ENCODE results near the gene SLC45A2. TPM values are rescaled to one million over a fixed set of nuclear protein-coding genes. Genes with fewer than 3 reads are reported as not detected.
A peak's percentile ranks its signal among the peaks of the same experiment; 100 is the strongest.

SLC45A2 gene
- total RNA-seq, 1 experiment from 2014 or later, result not detected

- TF ChIP-seq, protein P1, sequence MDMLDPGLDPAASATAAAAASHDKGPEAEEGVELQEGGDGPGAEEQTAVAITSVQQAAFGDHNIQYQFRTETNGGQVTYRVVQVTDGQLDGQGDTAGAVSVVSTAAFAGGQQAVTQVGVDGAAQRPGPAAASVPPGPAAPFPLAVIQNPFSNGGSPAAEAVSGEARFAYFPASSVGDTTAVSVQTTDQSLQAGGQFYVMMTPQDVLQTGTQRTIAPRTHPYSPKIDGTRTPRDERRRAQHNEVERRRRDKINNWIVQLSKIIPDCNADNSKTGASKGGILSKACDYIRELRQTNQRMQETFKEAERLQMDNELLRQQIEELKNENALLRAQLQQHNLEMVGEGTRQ (CRISPR knock-in tag; IDR thresholded peaks at IDR 0.05), result no peak; the same call in 1 of the 2 replicates
- TF ChIP-seq RORB (CRISPR knock-in tag; IDR thresholded peaks at IDR 0.05) (no peak), SP1 (CRISPR knock-in tag; conservative IDR thresholded peaks at IDR 0.05) (0 out of 2 replicates have a peak, but pooled peaks have one; percentile 23), ZNF138 (CRISPR knock-in tag; conservative IDR thresholded peaks at IDR 0.05) (no peak), TEAD1 (CRISPR knock-in tag; IDR thresholded peaks at IDR 0.05) (peak; percentile 86), ATF1 (CRISPR knock-in tag; IDR thresholded peaks at IDR 0.05) (peak; percentile 77; the same call in 1 of the 2 replicates), NR2C2 (CRISPR knock-in tag; IDR thresholded peaks at IDR 0.05) (no peak), FOXJ3 (CRISPR knock-in tag; IDR thresholded peaks at IDR 0.05; ENCODE audit: borderline replicate concordance) (no peak), NR1H2 (CRISPR knock-in tag; IDR thresholded peaks at IDR 0.05) (no peak), ESRRA (CRISPR knock-in tag; IDR thresholded peaks at IDR 0.05; ENCODE audit: borderline replicate concordance) (peak; percentile 76; the same call in 1 of the 2 replicates), ZNF263 (CRISPR knock-in tag; IDR thresholded peaks at IDR 0.05; ENCODE audit: low read depth) (peak; percentile 37; the same call in 1 of the 2 replicates), HMGXB4 (CRISPR knock-in tag; IDR thresholded peaks at IDR 0.05) (no peak), SMAD4 (CRISPR knock-in tag; IDR thresholded peaks at IDR 0.05) (no peak; the same call in 1 of the 2 replicates), TP53 (CRISPR knock-in tag; IDR thresholded peaks at IDR 0.05) (peak; percentile 81; the same call in 1 of the 2 replicates), NR3C1 (CRISPR knock-in tag; conservative IDR thresholded peaks at IDR 0.05; ENCODE audit: low read depth) (no peak), GTF2I (CRISPR knock-in tag; conservative IDR thresholded peaks at IDR 0.05) (no peak), IRF2 (CRISPR knock-in tag; IDR thresholded peaks at IDR 0.05; ENCODE audit: borderline replicate concordance, low read depth) (no peak), ZBTB43 (CRISPR knock-in tag; IDR thresholded peaks at IDR 0.05) (peak; percentile 55; the same call in 1 of the 2 replicates), CREM (CRISPR knock-in tag; IDR thresholded peaks at IDR 0.05) (peak; percentile 85), JUN (CRISPR knock-in tag; IDR thresholded peaks at IDR 0.05) (peak; percentile 91; the same call in 1 of the 2 replicates), CTCF (IDR thresholded peaks at IDR 0.05) (no peak), CREB1 (CRISPR knock-in tag; IDR thresholded peaks at IDR 0.05) (no peak)
- TF ChIP-seq, protein P2, sequence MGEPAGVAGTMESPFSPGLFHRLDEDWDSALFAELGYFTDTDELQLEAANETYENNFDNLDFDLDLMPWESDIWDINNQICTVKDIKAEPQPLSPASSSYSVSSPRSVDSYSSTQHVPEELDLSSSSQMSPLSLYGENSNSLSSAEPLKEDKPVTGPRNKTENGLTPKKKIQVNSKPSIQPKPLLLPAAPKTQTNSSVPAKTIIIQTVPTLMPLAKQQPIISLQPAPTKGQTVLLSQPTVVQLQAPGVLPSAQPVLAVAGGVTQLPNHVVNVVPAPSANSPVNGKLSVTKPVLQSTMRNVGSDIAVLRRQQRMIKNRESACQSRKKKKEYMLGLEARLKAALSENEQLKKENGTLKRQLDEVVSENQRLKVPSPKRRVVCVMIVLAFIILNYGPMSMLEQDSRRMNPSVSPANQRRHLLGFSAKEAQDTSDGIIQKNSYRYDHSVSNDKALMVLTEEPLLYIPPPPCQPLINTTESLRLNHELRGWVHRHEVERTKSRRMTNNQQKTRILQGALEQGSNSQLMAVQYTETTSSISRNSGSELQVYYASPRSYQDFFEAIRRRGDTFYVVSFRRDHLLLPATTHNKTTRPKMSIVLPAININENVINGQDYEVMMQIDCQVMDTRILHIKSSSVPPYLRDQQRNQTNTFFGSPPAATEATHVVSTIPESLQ (CRISPR knock-in tag; IDR thresholded peaks at IDR 0.05), result no peak
- TF ChIP-seq, protein P3, sequence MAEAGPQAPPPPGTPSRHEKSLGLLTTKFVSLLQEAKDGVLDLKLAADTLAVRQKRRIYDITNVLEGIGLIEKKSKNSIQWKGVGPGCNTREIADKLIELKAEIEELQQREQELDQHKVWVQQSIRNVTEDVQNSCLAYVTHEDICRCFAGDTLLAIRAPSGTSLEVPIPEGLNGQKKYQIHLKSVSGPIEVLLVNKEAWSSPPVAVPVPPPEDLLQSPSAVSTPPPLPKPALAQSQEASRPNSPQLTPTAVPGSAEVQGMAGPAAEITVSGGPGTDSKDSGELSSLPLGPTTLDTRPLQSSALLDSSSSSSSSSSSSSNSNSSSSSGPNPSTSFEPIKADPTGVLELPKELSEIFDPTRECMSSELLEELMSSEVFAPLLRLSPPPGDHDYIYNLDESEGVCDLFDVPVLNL (CRISPR knock-in tag; IDR thresholded peaks at IDR 0.05; ENCODE audit: borderline replicate concordance, low read depth), result no peak
- TF ChIP-seq, protein P4, sequence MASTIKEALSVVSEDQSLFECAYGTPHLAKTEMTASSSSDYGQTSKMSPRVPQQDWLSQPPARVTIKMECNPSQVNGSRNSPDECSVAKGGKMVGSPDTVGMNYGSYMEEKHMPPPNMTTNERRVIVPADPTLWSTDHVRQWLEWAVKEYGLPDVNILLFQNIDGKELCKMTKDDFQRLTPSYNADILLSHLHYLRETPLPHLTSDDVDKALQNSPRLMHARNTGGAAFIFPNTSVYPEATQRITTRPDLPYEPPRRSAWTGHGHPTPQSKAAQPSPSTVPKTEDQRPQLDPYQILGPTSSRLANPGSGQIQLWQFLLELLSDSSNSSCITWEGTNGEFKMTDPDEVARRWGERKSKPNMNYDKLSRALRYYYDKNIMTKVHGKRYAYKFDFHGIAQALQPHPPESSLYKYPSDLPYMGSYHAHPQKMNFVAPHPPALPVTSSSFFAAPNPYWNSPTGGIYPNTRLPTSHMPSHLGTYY (CRISPR knock-in tag; IDR thresholded peaks at IDR 0.05), result no peak
- TF ChIP-seq, protein P5, sequence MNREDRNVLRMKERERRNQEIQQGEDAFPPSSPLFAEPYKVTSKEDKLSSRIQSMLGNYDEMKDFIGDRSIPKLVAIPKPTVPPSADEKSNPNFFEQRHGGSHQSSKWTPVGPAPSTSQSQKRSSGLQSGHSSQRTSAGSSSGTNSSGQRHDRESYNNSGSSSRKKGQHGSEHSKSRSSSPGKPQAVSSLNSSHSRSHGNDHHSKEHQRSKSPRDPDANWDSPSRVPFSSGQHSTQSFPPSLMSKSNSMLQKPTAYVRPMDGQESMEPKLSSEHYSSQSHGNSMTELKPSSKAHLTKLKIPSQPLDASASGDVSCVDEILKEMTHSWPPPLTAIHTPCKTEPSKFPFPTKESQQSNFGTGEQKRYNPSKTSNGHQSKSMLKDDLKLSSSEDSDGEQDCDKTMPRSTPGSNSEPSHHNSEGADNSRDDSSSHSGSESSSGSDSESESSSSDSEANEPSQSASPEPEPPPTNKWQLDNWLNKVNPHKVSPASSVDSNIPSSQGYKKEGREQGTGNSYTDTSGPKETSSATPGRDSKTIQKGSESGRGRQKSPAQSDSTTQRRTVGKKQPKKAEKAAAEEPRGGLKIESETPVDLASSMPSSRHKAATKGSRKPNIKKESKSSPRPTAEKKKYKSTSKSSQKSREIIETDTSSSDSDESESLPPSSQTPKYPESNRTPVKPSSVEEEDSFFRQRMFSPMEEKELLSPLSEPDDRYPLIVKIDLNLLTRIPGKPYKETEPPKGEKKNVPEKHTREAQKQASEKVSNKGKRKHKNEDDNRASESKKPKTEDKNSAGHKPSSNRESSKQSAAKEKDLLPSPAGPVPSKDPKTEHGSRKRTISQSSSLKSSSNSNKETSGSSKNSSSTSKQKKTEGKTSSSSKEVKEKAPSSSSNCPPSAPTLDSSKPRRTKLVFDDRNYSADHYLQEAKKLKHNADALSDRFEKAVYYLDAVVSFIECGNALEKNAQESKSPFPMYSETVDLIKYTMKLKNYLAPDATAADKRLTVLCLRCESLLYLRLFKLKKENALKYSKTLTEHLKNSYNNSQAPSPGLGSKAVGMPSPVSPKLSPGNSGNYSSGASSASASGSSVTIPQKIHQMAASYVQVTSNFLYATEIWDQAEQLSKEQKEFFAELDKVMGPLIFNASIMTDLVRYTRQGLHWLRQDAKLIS (CRISPR knock-in tag; IDR thresholded peaks at IDR 0.05; ENCODE audit: borderline replicate concordance), result no peak
These were observed 48.5 kb downstream of the SLC45A2 start (continued) for GRCh38 chr5:33936004-33936380.

Measured in WTC11 (cell line).